Umbilical cord (tissue), 2 donors: ENCODE data around the gene PEX6. TPM values are rescaled to one million over a fixed set of nuclear protein-coding genes. Genes with fewer than 3 reads are reported as not detected.

Source experiments
- DNase-seq: peaks from one replicate; pipeline ENCODE4 v3.0.0-alpha.2; 2015; ENCODE audit warnings: low spot score
- total RNA-seq: library from RNA; depleted of rRNA; stranded (reverse); fragments of >200 nt; gene quantifications from one replicate; pipeline ENCODE4 v1.2.3, GENCODE V29; 2014; ENCODE audit warnings: low replicate concordance; ENCODE audit not compliant: insufficient read depth

PEX6 gene
- total RNA-seq, 1 donor from 2014 or later = 9.4 TPM

- no peak for DNase-seq
These were observed 45.8 kb downstream of the PEX6 start for GRCh38 chr6:42933205-42933604.

- no peak for DNase-seq
These were observed 46.6 kb downstream of the PEX6 start for GRCh38 chr6:42932412-42932811.

GRCh38 chr6:42929821-42930360 lies 49.1 kb downstream of the PEX6 start:
- peak; percentile 90 for DNase-seq

GRCh38 chr6:42928986-42929820 lies 49.8 kb downstream of the PEX6 start, which contains the start of gene CNPY3:
Gene CNPY3 (plus strand): TSS chr6:42929480. CDS start chr6:42929571, 91 bp downstream.
- DNase-seq = peak; percentile 98

GRCh38 chr6:42925248-42925857 lies 53.6 kb downstream of the PEX6 start:
- no peak for DNase-seq

- DNase-seq = no peak
These were observed 55.3 kb downstream of the PEX6 start for GRCh38 chr6:42923666-42924065.

- no peak for DNase-seq
These were observed 57.2 kb downstream of the PEX6 start for GRCh38 chr6:42921801-42922200.

GRCh38 chr6:42916288-42916687 lies 62.7 kb downstream of the PEX6 start:
- no peak for DNase-seq

GRCh38 chr6:42915732-42916131 lies 63.2 kb downstream of the PEX6 start, which contains the start of gene PTCRA:
Gene PTCRA (plus strand): TSS chr6:42916053. CDS start chr6:42916070, 17 bp downstream.
- no peak for DNase-seq

GRCh38 chr6:42914546-42914945 lies 64.4 kb downstream of the PEX6 start:
- no peak for DNase-seq

Other genes starting within 250 kb of the PEX6 start
- gene TBCC, start 233.1 kb downstream of the PEX6 start, total RNA-seq = 29.4 TPM
- gene BICRAL, start 197.1 kb downstream of the PEX6 start, total RNA-seq = 10.8 TPM
- gene RPL7L1, start 99.6 kb downstream of the PEX6 start, total RNA-seq = 77.3 TPM
- 2.6 TPM for gene PTCRA, start 63.1 kb downstream of the PEX6 start, total RNA-seq
- 14.4 TPM for gene CNPY3, start 49.7 kb downstream of the PEX6 start, total RNA-seq
- not detected for gene GNMT, start 18.4 kb downstream of the PEX6 start, total RNA-seq
- 26.7 TPM for gene PPP2R5D, start 5.4 kb upstream of the PEX6 start, total RNA-seq
- 56.1 TPM for gene MEA1, start 34.8 kb upstream of the PEX6 start, total RNA-seq
- 135 TPM for gene KLHDC3, start 35.1 kb upstream of the PEX6 start, total RNA-seq
- gene RRP36, start 42.4 kb upstream of the PEX6 start, total RNA-seq = 26.2 TPM
- 27.0 TPM for gene CUL7, start 74.7 kb upstream of the PEX6 start, total RNA-seq
- 12.8 TPM for gene MRPL2, start 80.3 kb upstream of the PEX6 start, total RNA-seq
- 14.4 TPM for gene KLC4, start 80.5 kb upstream of the PEX6 start, total RNA-seq
- 196 TPM for gene PTK7, start 97.1 kb upstream of the PEX6 start, total RNA-seq
- 34.2 TPM for gene SRF, start 192.1 kb upstream of the PEX6 start, total RNA-seq
- 15.2 TPM for gene CUL9, start 203.0 kb upstream of the PEX6 start, total RNA-seq